DND-41 (cell line): ENCODE results near the gene ARHGAP26.

Experiments
- EZH2 ChIP-seq: IDR thresholded peaks from 3 replicates; pipeline ENCODE4 v1.6.1; 2012; ENCODE audit warnings: borderline replicate concordance, low read depth, mild to moderate bottlenecking, moderate library complexity, low read length, inconsistent platforms; ENCODE audit not compliant: severe bottlenecking
- TF ChIP-seq, protein P1 (sequence below): IDR thresholded peaks from 2 replicates; pipeline ENCODE4 v1.5.1; 2012; ENCODE audit warnings: borderline replicate concordance, low read length, moderate library complexity, mild to moderate bottlenecking; ENCODE audit not compliant: poor library complexity, severe bottlenecking; ENCODE audit errors: extremely low read depth

DNA sequence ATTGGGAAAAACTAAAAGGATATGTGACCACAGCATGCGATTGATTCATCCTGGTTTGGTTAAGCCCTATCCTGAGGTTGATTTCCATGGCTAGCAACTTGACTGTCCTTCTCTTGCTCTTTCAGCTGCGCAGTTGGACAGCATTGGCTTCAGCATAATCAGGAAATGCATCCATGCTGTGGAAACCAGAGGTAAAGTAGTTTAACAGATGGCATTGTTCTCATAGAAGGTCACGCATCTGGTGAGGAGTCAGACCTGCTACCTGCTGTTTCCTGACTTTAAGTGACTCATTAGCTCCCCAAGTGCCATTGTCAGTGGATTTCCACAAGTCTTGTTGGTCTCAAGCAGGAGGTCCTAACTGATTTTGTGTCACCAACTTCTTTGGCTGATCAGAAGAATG, 266.9 kb downstream of the ARHGAP26 start:
- TF ChIP-seq, protein P1, sequence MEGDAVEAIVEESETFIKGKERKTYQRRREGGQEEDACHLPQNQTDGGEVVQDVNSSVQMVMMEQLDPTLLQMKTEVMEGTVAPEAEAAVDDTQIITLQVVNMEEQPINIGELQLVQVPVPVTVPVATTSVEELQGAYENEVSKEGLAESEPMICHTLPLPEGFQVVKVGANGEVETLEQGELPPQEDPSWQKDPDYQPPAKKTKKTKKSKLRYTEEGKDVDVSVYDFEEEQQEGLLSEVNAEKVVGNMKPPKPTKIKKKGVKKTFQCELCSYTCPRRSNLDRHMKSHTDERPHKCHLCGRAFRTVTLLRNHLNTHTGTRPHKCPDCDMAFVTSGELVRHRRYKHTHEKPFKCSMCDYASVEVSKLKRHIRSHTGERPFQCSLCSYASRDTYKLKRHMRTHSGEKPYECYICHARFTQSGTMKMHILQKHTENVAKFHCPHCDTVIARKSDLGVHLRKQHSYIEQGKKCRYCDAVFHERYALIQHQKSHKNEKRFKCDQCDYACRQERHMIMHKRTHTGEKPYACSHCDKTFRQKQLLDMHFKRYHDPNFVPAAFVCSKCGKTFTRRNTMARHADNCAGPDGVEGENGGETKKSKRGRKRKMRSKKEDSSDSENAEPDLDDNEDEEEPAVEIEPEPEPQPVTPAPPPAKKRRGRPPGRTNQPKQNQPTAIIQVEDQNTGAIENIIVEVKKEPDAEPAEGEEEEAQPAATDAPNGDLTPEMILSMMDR = no peak
- no peak for TF ChIP-seq EZH2
